Endometrial microvascular endothelial cells (primary cell): Measurements from ENCODE around the gene FGF11. TPM values are rescaled to one million over a fixed set of nuclear protein-coding genes. Genes with fewer than 3 reads are reported as not detected.

ENCODE experiments used
- in situ Hi-C: cut with HindIII; loops from 2 replicates; pipeline ENCODE4 v1.10.0; 2017; ENCODE audit warnings: low sequenced_read_pairs, low pct_unique_long_range_greater_than_20kb; ENCODE audit errors: inconsistent ontology term
- total RNA-seq: library from RNA; depleted of rRNA; stranded (reverse); fragments of >200 nt; gene quantifications from one replicate; pipeline ENCODE4 v1.2.3, GENCODE V29; 2015; ENCODE audit errors: inconsistent ontology term

Gene FGF11
- total RNA-seq, 1 donor from 2014 or later, result not detected

GRCh38 chr17:7426203-7426863 lies 13.0 kb upstream of the FGF11 start:
- in situ Hi-C loops, result no loop called here

DNA sequence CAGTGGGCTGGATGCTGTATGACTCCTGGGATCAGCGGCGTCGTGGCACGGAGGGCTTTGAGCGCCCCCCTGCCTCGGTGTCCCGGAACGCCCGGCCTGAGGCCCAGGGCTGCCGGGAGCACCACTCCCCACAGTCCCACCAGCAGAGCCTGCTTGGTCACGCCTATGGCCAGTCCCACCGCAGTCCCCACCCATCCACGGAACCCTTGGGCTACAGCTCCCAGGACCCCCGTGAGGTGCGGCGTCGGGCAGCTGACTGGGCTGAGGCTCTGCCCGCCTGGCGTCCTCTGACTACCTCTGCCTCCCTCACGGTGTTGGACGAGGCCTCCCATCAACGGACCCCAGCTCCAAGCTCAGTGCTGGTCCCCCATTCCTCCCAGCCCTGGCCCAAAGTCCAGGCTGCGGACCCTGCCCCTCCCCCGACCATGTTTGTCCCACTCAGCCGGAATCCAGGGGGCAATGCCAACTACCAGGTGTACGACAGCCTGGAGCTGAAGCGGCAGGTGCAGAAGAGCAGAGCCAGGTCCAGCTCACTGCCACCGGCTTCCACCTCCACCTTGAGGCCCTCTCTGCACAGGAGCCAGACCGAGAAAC lies 12.3 kb upstream of the FGF11 start:
- in situ Hi-C loops, result no loop called here

DNA sequence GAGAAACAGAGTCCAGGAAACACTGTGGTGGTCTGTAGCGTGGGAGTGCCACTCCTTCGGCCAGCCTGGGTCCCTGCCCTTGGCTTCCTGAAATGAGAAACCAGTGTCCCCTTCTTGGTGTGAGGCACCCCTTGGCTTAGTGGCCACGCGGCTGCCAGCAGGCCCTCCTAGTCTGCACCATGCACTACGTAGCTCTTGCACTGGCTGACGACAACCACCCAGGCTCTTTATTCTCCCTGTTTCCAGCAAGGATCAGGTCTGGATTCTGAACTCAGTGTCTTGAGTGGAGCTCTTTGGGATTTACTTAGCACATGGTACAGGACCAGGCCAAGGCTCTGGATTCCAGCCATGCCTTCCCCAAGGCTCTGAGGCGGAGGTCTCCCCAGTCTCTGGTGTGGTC lies 11.8 kb upstream of the FGF11 start:
- in situ Hi-C loops, result no loop called here

DNA sequence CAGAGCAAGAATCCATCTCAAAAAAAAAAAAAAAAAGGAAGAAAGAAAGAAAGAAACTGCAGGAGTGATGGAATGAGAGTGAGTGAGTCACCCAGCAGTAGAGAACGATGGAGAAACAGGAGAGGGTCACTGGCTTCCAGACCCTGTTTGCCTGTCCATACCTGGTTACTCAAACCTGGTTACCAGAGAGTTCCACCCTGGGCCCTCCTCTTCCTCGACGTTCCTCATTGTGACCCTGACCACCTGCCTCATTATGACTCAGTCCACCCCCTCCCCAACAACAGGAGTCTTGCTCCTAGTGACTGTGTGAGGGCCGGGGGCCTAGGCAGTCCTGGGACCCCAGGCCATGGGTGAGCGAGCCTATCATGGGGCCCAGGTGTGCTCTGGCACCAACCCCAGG lies 10.8 kb upstream of the FGF11 start, which contains the start of gene SPEM3:
SPEM3 (plus strand) TSS at position 301 of the 400 bp plus-strand sequence; CDS start at position 347, 46 bp downstream.
- in situ Hi-C loops, result no loop called here

DNA sequence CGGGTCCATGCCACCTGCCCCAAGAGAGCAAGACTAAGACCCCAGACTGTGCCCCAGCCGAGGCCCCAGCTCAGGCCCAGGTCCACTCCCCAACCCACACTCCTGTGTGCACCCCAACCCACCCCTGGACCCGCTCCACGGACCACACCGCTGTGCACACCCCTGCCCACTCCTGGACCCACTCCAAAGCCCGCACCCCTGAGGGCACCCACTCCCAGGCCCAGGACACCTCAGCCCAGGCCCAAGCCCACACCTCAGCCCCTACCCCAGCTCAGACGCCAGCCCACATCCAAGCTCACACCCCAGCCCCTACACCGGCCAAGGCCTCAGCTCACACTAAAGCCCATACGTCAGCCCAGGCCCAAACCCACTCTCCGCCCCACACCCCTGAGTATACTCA lies 9.6 kb upstream of the FGF11 start:
- in situ Hi-C loops, result no loop called here

DNA sequence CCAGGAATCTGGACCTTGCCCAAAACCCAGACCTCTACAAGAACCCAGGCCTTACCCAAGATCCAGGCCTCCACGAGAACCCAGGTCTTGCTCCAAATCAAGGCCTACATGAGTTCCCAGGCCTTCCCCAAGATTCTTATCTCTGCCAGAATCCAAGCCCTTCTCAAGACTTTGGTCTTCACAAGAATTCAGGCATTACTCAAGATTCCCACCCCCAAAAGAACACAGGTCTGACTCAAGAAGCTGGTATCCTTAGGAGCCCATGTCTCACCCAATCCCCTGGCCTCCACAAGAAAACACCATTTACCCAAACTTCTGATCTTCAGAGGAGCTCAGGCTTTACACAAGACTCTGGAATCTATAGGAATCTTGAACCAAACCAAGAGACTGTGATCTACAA lies 8.1 kb upstream of the FGF11 start:
- in situ Hi-C loops, result no loop called here

DNA sequence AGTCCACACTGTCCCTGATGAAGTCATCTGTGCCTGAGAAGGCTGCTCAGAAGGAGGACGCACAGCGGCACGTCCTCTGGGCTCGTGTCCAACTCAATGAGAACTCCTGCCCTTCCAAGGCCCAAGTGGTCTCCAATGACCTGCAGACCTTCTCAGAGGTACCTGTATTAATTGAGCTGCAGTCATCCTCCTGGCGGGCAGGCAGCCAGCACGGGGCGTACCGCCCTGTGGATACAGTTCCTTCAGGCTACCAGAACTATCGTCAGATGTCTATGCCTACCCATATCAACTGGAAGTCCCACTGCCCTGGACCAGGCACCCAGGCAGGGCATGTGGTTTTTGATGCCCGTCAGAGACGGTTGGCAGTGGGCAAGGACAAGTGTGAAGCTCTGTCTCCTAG lies 7.0 kb upstream of the FGF11 start:
- in situ Hi-C loops, result no loop called here

GRCh38 chr17:7435676-7436555 lies 3.4 kb upstream of the FGF11 start:
- in situ Hi-C loops, result no loop called here

DNA sequence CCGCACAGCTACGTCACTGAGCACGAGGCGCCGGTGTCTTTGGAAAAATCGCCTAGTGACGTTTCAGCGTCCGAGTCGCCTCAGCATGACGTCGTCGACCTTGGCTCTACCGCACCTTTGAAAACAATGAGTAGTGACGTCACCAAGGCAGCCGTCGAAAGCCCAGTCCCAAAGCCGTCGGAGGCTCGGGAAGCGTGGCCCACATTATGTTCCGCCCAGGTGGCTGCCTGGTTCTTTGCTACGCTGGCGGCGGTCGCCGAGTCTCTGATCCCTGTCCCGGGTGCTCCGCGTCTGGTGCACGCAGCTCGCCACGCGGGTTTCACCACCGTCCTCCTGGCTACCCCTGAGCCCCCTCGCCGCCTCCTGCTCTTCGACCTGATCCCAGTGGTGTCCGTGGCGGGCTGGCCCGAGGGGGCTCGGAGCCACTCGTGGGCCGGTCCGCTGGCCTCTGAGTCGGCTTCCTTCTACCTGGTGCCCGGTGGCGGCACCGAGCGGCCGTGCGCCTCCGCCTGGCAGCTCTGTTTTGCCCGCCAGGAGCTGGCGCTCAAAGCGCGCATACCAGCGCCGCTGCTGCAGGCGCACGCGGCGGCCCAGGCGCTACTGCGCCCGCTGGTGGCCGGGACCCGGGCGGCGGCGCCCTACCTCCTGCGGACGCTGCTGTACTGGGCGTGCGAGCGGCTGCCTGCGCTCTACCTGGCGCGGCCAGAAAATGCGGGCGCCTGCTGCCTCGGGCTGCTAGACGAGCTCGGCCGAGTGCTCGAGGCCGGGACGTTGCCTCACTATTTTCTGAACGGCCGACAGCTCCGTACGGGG lies 2.5 kb upstream of the FGF11 start:
- in situ Hi-C loops, result no loop called here

DNA sequence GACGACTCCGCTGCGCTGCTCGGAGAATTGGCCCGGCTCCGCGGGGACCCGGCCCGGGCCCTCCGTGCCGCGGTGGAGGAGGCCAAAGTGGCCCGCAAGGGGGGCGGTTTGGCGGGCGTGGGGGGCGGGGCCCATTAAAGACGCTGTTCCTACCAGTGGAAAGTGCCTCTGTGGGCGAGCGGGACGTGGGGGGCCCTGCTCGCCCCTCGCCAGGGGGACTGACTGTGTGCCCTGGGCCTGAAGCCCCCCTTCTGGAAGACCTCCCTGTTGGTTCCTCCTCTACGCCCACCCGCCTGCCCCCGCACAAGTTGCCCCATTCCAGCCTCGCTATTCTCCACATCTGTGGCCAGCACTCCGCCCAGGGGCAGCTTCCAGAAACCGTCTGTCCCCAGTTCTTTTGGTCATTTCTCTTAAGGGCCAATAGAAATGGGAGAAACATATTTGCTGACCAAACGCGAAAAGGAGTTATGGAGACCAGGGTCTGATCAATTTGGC lies 1.9 kb upstream of the FGF11 start:
- in situ Hi-C loops, result no loop called here

DNA sequence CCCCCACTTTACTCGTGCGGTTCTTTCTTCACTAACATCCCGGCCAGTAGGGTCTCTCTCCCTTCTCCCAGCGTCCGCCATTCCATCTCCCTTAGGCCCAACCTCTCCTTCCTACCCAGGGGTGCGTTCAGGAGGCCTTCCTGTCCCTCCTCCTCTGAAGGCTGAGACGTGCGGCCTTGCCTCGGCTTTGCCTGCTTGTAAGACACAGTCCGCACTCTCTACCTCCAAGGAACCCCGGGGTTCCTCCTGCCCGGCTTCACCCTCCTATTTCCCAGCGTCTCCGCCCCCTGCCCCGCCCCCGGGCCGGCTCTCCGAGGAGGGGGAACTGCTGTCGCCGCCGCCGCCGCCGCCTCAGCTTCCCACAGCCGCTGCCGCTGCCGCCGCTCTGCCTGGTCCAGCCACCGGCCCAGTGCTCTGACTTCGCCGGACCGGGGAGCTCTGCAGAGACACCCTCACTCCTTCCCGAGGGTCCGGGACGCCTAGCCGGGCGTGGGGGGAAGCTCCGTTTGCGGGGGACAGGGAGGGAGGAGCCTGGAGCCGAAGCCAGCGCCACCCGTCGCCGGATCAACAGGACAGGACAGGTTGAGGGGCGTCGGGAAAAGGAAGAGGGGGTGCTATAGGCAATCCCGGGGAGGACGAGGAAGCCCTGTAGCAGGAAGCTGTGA lies 1.2 kb upstream of the FGF11 start:
- in situ Hi-C loops, result no loop called here

DNA sequence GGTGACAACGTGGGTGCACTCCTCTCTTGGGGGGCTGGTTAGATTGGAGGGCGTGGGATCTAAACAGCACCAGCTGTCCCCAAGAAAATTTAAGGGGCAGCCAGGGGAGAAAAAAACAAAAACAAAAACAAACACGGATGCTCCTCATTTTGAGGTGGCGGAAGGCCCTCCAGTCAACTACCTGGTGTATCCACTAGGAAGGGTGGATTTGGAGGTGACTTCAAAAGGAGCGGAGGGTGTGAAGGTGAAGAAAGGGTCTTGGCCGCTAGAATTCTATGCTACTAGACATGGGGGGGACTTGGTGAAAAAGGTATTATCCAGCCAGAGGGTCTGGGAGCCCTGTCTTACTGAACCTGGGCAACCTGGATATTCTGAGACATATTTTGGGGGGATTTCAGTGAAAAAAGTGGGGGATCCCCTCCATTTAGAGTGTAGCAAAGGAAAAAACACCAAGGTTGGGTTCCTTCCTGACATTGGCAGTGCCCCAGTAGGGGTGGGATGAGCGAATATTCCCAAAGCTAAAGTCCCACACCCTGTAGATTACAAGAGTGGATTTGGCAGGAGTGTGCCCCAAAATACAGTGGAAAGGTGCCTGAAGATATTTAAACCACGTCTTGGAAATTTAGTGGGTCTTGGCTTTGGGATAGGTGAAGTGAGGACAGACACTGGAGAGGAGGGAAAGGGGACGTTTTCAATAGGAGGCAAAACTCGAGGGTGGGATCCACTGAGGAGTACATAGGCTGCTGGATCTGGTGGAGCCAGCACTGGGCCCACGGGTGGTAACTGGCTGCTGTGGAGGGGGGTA lies 454 bp upstream of the FGF11 start:
- in situ Hi-C loops, result no loop called here

DNA sequence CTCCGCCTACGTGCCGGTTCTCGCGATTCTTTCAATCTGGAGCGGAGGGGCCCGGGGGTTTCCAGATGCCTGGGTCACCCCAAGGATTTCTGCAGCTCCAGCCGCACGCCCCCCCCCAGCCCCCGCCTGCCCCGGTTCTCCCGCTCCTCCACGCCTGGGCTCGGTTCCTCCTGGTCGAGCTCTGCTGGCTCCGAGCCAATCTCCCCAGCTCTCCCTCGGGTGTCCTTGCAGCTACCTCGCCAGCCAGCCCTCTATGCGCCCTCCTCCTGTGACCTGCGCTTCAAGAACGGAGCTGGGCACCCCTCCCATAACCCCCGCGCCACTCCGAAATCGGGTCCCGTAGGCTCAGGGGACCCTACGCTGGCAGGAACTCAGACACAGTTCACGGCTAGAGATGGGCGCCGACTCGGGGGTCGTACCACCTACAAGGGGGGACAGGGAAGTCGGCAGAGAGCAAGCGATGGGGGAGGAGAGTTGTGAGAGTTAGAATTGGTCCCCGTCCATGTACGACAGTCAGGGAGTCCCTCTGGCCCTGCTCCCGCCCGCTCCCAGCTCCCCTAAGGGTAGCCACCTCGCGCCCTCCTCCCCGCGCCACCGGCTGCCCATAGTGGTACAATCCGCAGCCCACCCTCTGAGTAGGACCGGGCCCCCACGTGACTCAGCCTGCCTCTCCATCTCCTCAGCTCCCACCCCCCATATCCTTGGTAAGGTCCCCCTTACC lies 961 bp downstream of the FGF11 start:
- in situ Hi-C loops, result no loop called here

DNA sequence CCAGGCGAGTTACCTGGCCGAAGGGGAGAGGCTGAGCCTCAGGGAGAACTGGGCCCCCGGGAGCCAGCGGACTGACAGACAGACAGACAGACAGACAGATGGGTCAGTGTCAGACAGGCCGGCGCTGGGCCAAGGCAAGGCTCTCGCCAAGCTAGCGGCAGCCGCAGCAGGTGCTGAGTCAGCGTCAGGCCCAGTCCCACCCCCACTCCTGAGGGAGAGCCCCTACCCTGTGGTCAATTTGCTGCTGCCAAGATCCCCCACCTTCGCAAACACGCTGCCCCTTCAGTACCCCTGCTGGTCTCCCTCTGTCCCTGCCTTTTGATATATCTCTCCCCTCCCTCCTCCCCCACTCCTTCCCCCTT lies 1.5 kb downstream of the FGF11 start:
- in situ Hi-C loops, result no loop called here

GRCh38 chr17:7441266-7441665 lies 2.0 kb downstream of the FGF11 start:
- in situ Hi-C loops, result no loop called here

- in situ Hi-C loops, result no loop called here
Measured at GRCh38 chr17:7442142-7442541, 2.8 kb downstream of the FGF11 start.
